PFSK-1 (cell line): ENCODE data around the gene FZD7.

ENCODE experiments used
- FOXP2 ChIP-seq: optimal IDR thresholded peaks from 2 replicates; pipeline ENCODE3; 2011; ENCODE audit warnings: borderline replicate concordance, control low read depth, inconsistent platforms; ENCODE audit not compliant: insufficient read depth; ENCODE audit errors: extremely low read length, extremely low read depth
- POLR2AphosphoS5 ChIP-seq: IDR thresholded peaks from 2 replicates; pipeline ENCODE4 v1.6.1; 2012; ENCODE audit warnings: low read depth, mild to moderate bottlenecking, control low read depth, low read length, moderate library complexity
- SIN3A ChIP-seq: IDR thresholded peaks from 2 replicates; pipeline ENCODE4 v1.6.1; 2012; ENCODE audit warnings: mild to moderate bottlenecking, low read length, moderate library complexity, borderline replicate concordance; ENCODE audit not compliant: insufficient read depth
- TAF1 ChIP-seq: IDR thresholded peaks from 2 replicates; pipeline ENCODE4 v1.6.1; 2012; ENCODE audit warnings: low read length, control low read depth, borderline replicate concordance; ENCODE audit not compliant: insufficient read depth
- TF ChIP-seq, protein P1 (sequence below), 2 experiments: IDR thresholded peaks; 2 replicates each; pipeline versions ENCODE4 v1.6.1 to v1.8.0; 2011 to 2012; ENCODE audit warnings: low read depth in 2 of 2, low read length in 2 of 2, control low read depth in 1 of 2, inconsistent platforms in 1 of 2, mild to moderate bottlenecking in 1 of 2, moderate library complexity in 1 of 2; ENCODE audit not compliant: insufficient read depth in 1 of 2

DNA sequence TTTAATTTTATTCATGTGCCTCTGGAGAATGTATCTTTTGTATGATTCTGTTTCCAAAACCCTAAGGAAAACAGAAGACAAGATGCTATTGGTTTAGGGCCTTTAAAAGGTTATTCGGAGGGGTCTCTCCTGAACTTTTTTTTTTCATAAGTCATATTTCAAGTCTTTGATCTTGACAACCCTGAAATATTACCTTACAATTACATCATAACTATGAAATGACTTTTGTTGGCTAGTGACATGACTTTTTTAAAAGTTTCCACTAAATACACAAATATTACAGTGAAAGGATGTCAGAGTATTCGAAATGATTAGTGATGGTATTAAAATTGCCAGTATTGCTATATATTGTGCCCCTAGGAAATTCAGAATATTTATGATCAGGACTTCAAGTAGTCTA, 31.8 kb upstream of the FZD7 start:
- TF ChIP-seq TAF1 = no peak
- TF ChIP-seq, protein P1, sequence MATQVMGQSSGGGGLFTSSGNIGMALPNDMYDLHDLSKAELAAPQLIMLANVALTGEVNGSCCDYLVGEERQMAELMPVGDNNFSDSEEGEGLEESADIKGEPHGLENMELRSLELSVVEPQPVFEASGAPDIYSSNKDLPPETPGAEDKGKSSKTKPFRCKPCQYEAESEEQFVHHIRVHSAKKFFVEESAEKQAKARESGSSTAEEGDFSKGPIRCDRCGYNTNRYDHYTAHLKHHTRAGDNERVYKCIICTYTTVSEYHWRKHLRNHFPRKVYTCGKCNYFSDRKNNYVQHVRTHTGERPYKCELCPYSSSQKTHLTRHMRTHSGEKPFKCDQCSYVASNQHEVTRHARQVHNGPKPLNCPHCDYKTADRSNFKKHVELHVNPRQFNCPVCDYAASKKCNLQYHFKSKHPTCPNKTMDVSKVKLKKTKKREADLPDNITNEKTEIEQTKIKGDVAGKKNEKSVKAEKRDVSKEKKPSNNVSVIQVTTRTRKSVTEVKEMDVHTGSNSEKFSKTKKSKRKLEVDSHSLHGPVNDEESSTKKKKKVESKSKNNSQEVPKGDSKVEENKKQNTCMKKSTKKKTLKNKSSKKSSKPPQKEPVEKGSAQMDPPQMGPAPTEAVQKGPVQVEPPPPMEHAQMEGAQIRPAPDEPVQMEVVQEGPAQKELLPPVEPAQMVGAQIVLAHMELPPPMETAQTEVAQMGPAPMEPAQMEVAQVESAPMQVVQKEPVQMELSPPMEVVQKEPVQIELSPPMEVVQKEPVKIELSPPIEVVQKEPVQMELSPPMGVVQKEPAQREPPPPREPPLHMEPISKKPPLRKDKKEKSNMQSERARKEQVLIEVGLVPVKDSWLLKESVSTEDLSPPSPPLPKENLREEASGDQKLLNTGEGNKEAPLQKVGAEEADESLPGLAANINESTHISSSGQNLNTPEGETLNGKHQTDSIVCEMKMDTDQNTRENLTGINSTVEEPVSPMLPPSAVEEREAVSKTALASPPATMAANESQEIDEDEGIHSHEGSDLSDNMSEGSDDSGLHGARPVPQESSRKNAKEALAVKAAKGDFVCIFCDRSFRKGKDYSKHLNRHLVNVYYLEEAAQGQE (IDR thresholded peaks at IDR 0.05; ENCODE audit: insufficient read depth in 1 of 2, low read depth in 2 of 2, low read length in 2 of 2) = no peak
- no peak for TF ChIP-seq POLR2AphosphoS5
- no peak for TF ChIP-seq FOXP2
- no peak for TF ChIP-seq SIN3A
